HepG2 (cell line): ENCODE measurements around the gene ZNF341. TPM values are rescaled to one million over a fixed set of nuclear protein-coding genes. Genes with fewer than 3 reads are reported as not detected.

Experiments used
- CSRNP1 ChIP-seq: sonication (generic); formaldehyde crosslinking; IDR thresholded peaks from 2 replicates; pipeline ENCODE4 v1.8.1; 2023; ENCODE audit warnings: mild to moderate bottlenecking, missing genetic modification reagents
- DNMT1 ChIP-seq: sonication (generic); formaldehyde crosslinking; IDR thresholded peaks from 2 replicates; pipeline ENCODE4 v1.5.1; 2020; ENCODE audit warnings: mild to moderate bottlenecking, missing genetic modification reagents
- EP300 ChIP-seq, 3 experiments: sonication (generic) in 1 of 3; formaldehyde crosslinking in 1 of 3; IDR thresholded peaks; 2 replicates each; pipeline versions ENCODE4 v1.5.1 to v1.6.1; 2011 to 2020; ENCODE audit warnings: low read depth in 2 of 3, low read length in 2 of 3, borderline replicate concordance in 1 of 3, improper control_type of control experiment in 1 of 3, mild to moderate bottlenecking in 1 of 3, missing genetic modification reagents in 1 of 3, moderate library complexity in 1 of 3
- GABPB1 ChIP-seq: IDR thresholded peaks from 2 replicates; pipeline ENCODE4 v1.6.1; 2016; ENCODE audit warnings: mild to moderate bottlenecking, missing genetic modification reagents, moderate library complexity, missing compliant biosample characterization
- JARID2 ChIP-seq: sonication (generic); formaldehyde crosslinking; IDR thresholded peaks from 2 replicates; pipeline ENCODE4 v1.8.1; 2023; ENCODE audit warnings: missing genetic modification reagents, inconsistent platforms; ENCODE audit not compliant: insufficient replicate concordance
- KLF13 ChIP-seq: sonication (generic); formaldehyde crosslinking; IDR thresholded peaks from 2 replicates; pipeline ENCODE4 v1.4.0; 2020; ENCODE audit warnings: mild to moderate bottlenecking, missing genetic modification reagents
- NFYB ChIP-seq: sonication (generic); formaldehyde crosslinking; IDR thresholded peaks from 2 replicates; pipeline ENCODE4 v1.4.0; 2020; ENCODE audit warnings: missing genetic modification reagents
- PATZ1 ChIP-seq: sonication (generic); formaldehyde crosslinking; IDR thresholded peaks from 2 replicates; pipeline ENCODE4 v1.4.0; 2020; ENCODE audit warnings: missing genetic modification reagents
- SMAD1 ChIP-seq: sonication (generic); formaldehyde crosslinking; IDR thresholded peaks from 2 replicates; pipeline ENCODE4 v1.4.0; 2020; ENCODE audit warnings: missing genetic modification reagents, low read depth, mild to moderate bottlenecking, borderline replicate concordance
- SMARCE1 ChIP-seq: fragments of 450-650 bp; IDR thresholded peaks from 2 replicates; pipeline ENCODE4 v1.6.1; 2017; ENCODE audit warnings: borderline replicate concordance
- ZBTB1 ChIP-seq: sonication (generic); formaldehyde crosslinking; IDR thresholded peaks from 2 replicates; pipeline ENCODE4 v1.4.0; 2020; ENCODE audit warnings: missing genetic modification reagents, borderline replicate concordance
- ZC3H13 ChIP-seq: sonication (generic); formaldehyde crosslinking; IDR thresholded peaks from 2 replicates; pipeline ENCODE4 v1.8.1; 2023; ENCODE audit warnings: mild to moderate bottlenecking, missing genetic modification reagents, moderate library complexity
- ZNF24 ChIP-seq: fragments of 450-650 bp; IDR thresholded peaks from 2 replicates; pipeline ENCODE4 v1.6.1; 2017; ENCODE audit warnings: antibody characterized with exemption, mild to moderate bottlenecking
- ZNF605 ChIP-seq: sonication (generic); formaldehyde crosslinking; IDR thresholded peaks from 2 replicates; pipeline ENCODE4 v1.8.0; 2022; ENCODE audit warnings: mild to moderate bottlenecking, missing genetic modification reagents
- ZNF607 ChIP-seq: sonication (generic); formaldehyde crosslinking; IDR thresholded peaks from 2 replicates; pipeline ENCODE4 v1.5.1; 2020; ENCODE audit warnings: missing genetic modification reagents, mild to moderate bottlenecking, borderline replicate concordance
- ZNF629 ChIP-seq: sonication (generic); formaldehyde crosslinking; conservative IDR thresholded peaks from 2 replicates; pipeline ENCODE4 v1.5.0; 2020; ENCODE audit warnings: missing genetic modification reagents
- ZNF776 ChIP-seq: sonication (generic); formaldehyde crosslinking; IDR thresholded peaks from 2 replicates; pipeline ENCODE4 v1.4.0; 2020; ENCODE audit warnings: mild to moderate bottlenecking, missing genetic modification reagents
- ZNF782 ChIP-seq: sonication (generic); formaldehyde crosslinking; IDR thresholded peaks from 2 replicates; pipeline ENCODE4 v1.4.0; 2020; ENCODE audit warnings: missing genetic modification reagents, mild to moderate bottlenecking, borderline replicate concordance
- ZNF839 ChIP-seq: sonication (generic); formaldehyde crosslinking; IDR thresholded peaks from 2 replicates; pipeline ENCODE4 v1.4.0; 2020; ENCODE audit warnings: missing genetic modification reagents, mild to moderate bottlenecking, borderline replicate concordance
- polyA plus RNA-seq, 8 experiments: library from polyadenylated mRNA; depleted of rRNA in 3 of 8; stranded (reverse) in 7 of 8; unstranded in 1 of 8; fragments of >200 nt; fragmentation: Illumina TruSeq in 4 of 8; extraction: Trizol in 4 of 8; gene quantifications; 2 replicates each; pipeline versions ENCODE4 v1.2.1 to v1.2.3, GENCODE V29; 2011 to 2016; ENCODE audit warnings: low read depth in 4 of 8, missing spikeins in 1 of 8, mixed read lengths in 1 of 8; ENCODE audit not compliant: insufficient read depth in 1 of 8
- total RNA-seq, 5 experiments: library from RNA; depleted of rRNA; stranded (reverse); fragments of >200 nt; fragmentation: Illumina TruSeq; extraction: Trizol; gene quantifications; 2 replicates each; pipeline ENCODE4 v1.2.3, GENCODE V29; 2016; ENCODE audit warnings: low read depth in 1 of 5
- TF ChIP-seq, protein P1 (sequence below): sonication (generic); formaldehyde crosslinking; IDR thresholded peaks from 2 replicates; pipeline ENCODE4 v1.4.0; 2020; ENCODE audit warnings: missing genetic modification reagents
- TF ChIP-seq, protein P2 (sequence below): fragments of 450-650 bp; IDR thresholded peaks from 2 replicates; pipeline ENCODE4 v1.6.1; 2017
- TF ChIP-seq, protein P3 (sequence below): sonication (generic); formaldehyde crosslinking; IDR thresholded peaks from 2 replicates; pipeline ENCODE4 v1.4.0; 2020; ENCODE audit warnings: missing genetic modification reagents, borderline replicate concordance

The ZNF341 gene
- total and polyA plus RNA-seq, 2 of the 13 experiments (the other 11 are each of a cell fraction or from before 2014, with no cell fraction given) = 1.1 to 2.2 TPM

DNA sequence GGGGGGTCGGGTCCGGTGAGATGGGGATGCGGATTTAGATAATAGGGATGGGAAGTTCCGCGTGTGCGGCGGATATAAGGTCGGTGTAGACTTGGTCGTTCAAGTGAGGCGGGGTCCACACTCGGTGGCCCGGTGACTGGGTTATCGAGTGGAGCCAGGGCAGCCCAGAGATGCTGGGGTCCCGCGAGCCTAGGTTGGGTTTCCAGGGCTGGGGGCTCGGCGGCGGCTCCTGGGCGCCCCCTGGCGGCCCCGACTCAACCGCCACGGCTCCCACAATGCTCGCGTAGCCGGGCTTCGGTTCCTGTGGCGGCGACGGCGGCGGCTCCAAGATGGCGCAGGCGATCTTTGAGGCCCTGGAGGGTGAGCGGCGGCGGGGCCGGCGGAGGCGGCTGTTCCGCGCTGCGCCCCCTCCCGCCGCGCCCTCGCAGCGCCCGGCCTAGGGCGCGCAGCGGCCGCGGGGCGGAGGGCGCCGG is at the start of gene ZNF341 (continued):
- TF ChIP-seq, protein P1, sequence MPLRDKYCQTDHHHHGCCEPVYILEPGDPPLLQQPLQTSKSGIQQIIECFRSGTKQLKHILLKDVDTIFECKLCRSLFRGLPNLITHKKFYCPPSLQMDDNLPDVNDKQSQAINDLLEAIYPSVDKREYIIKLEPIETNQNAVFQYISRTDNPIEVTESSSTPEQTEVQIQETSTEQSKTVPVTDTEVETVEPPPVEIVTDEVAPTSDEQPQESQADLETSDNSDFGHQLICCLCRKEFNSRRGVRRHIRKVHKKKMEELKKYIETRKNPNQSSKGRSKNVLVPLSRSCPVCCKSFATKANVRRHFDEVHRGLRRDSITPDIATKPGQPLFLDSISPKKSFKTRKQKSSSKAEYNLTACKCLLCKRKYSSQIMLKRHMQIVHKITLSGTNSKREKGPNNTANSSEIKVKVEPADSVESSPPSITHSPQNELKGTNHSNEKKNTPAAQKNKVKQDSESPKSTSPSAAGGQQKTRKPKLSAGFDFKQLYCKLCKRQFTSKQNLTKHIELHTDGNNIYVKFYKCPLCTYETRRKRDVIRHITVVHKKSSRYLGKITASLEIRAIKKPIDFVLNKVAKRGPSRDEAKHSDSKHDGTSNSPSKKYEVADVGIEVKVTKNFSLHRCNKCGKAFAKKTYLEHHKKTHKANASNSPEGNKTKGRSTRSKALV = no peak
- TF ChIP-seq ZNF607 (CRISPR knock-in tag) (peak; percentile 41; the same call in 1 of the 2 replicates), NFYB (0 out of 2 replicates have a peak, but pooled peaks have one; percentile 9), GABPB1 (CRISPR knock-in tag) (peak; percentile 82), ZC3H13 (CRISPR knock-in tag) (no peak; the same call in 1 of the 2 replicates), ZNF605 (peak; percentile 66), ZNF782 (CRISPR knock-in tag) (no peak; the same call in 1 of the 2 replicates), SMAD1 (CRISPR knock-in tag) (peak; percentile 4; the same call in 1 of the 2 replicates), ZNF839 (CRISPR knock-in tag) (0 out of 2 replicates have a peak, but pooled peaks have one; percentile 7), EP300 (IDR thresholded peaks at IDR 0.05; ENCODE audit: low read depth in 2 of 2, low read length in 2 of 2) (peak in 1 of 2 experiments; percentile 80; a peak in 2 of 4 replicates), EP300 (CRISPR knock-in tag; IDR thresholded peaks at IDR 0.05; ENCODE audit: borderline replicate concordance) (0 out of 2 replicates have a peak, but pooled peaks have one; percentile 13), JARID2 (CRISPR knock-in tag) (peak; percentile 32), SMARCE1 (no peak), PATZ1 (no peak), ZNF629 (CRISPR knock-in tag) (no peak), DNMT1 (CRISPR knock-in tag) (no peak), ZNF24 (no peak), ZNF776 (no peak), KLF13 (CRISPR knock-in tag) (no peak), CSRNP1 (CRISPR knock-in tag) (no peak), ZBTB1 (CRISPR knock-in tag) (no peak)
- TF ChIP-seq, protein P2, sequence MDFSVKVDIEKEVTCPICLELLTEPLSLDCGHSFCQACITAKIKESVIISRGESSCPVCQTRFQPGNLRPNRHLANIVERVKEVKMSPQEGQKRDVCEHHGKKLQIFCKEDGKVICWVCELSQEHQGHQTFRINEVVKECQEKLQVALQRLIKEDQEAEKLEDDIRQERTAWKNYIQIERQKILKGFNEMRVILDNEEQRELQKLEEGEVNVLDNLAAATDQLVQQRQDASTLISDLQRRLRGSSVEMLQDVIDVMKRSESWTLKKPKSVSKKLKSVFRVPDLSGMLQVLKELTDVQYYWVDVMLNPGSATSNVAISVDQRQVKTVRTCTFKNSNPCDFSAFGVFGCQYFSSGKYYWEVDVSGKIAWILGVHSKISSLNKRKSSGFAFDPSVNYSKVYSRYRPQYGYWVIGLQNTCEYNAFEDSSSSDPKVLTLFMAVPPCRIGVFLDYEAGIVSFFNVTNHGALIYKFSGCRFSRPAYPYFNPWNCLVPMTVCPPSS = no peak
- TF ChIP-seq, protein P3, sequence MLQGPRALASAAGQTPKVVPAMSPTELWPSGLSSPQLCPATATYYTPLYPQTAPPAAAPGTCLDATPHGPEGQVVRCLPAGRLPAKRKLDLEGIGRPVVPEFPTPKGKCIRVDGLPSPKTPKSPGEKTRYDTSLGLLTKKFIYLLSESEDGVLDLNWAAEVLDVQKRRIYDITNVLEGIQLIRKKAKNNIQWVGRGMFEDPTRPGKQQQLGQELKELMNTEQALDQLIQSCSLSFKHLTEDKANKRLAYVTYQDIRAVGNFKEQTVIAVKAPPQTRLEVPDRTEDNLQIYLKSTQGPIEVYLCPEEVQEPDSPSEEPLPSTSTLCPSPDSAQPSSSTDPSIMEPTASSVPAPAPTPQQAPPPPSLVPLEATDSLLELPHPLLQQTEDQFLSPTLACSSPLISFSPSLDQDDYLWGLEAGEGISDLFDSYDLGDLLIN (CRISPR knock-in tag) = no peak; the same call in 1 of the 2 replicates
